Measurements from ENCODE around the gene RALGAPA2.

Gene RALGAPA2

GRCh38 chr20:20457392-20458126 lies 254.9 kb downstream of the RALGAPA2 start:
- Histone ChIP-seq H3K27me3 (ENCODE audit: control insufficient read depth, insufficient read depth, low read length) (no peaks in the 10 kb centered on the region), H3K9me3 (ENCODE audit: control insufficient read depth, insufficient read depth, low read length) (no peaks in the 10 kb centered on the region), H3K4me3 (ENCODE audit: low read length) (no peak overlapping the region), H3K36me3 (ENCODE audit: control insufficient read depth, insufficient read depth, low read length) (no peaks in the 10 kb centered on the region), H3K27ac (ENCODE audit: low read length) (no peak overlapping the region), H3K4me1 (ENCODE audit: control insufficient read depth, insufficient read depth, low read length) (peaks cover 1% of the 10 kb centered on the region; the same call in 1 of the 2 replicates)
- WGBS (ENCODE audit: insufficient coverage, insufficient read length) = no CpG with 5 or more reads among the region's 15 CpGs
- DNase-seq (ENCODE audit: low read depth, low spot score) = no peak

GRCh38 chr20:20456741-20457140 lies 255.7 kb downstream of the RALGAPA2 start:
- DNase-seq (ENCODE audit: low read depth, low spot score) = no peak
- H3K4me3 ChIP-seq (ENCODE audit: low read length) = no peak overlapping the region
- H3K4me1 ChIP-seq (ENCODE audit: control insufficient read depth, insufficient read depth, low read length) = no peaks in the 10 kb centered on the region; the same call in 1 of the 2 replicates
- no CpG with 5 or more reads among the region's 2 CpGs for WGBS (ENCODE audit: insufficient coverage, insufficient read length)
- no peak overlapping the region for H3K27ac ChIP-seq (ENCODE audit: low read length)
- H3K27me3 ChIP-seq (ENCODE audit: control insufficient read depth, insufficient read depth, low read length) = no peaks in the 10 kb centered on the region
- no peaks in the 10 kb centered on the region for H3K9me3 ChIP-seq (ENCODE audit: control insufficient read depth, insufficient read depth, low read length)
- H3K36me3 ChIP-seq (ENCODE audit: control insufficient read depth, insufficient read depth, low read length) = no peaks in the 10 kb centered on the region

- H3K9me3 ChIP-seq (ENCODE audit: control insufficient read depth, insufficient read depth, low read length) = no peaks in the 10 kb centered on the region
- no peak overlapping the region for H3K27ac ChIP-seq (ENCODE audit: low read length)
- no peaks in the 10 kb centered on the region for H3K27me3 ChIP-seq (ENCODE audit: control insufficient read depth, insufficient read depth, low read length)
- H3K4me3 ChIP-seq (ENCODE audit: low read length) = no peak overlapping the region
- WGBS (ENCODE audit: insufficient coverage, insufficient read length) = no CpG with 5 or more reads among the region's 2 CpGs
- no peaks in the 10 kb centered on the region for H3K4me1 ChIP-seq (ENCODE audit: control insufficient read depth, insufficient read depth, low read length)
- DNase-seq (ENCODE audit: low read depth, low spot score) = no peak
- no peaks in the 10 kb centered on the region for H3K36me3 ChIP-seq (ENCODE audit: control insufficient read depth, insufficient read depth, low read length)
Observed at GRCh38 chr20:20455926-20456325, 256.5 kb downstream of the RALGAPA2 start.

GRCh38 chr20:20454850-20455627 lies 257.4 kb downstream of the RALGAPA2 start:
- Histone ChIP-seq H3K27me3 (ENCODE audit: control insufficient read depth, insufficient read depth, low read length) (no peaks in the 10 kb centered on the region), H3K4me1 (ENCODE audit: control insufficient read depth, insufficient read depth, low read length) (no peaks in the 10 kb centered on the region), H3K9me3 (ENCODE audit: control insufficient read depth, insufficient read depth, low read length) (no peaks in the 10 kb centered on the region), H3K4me3 (ENCODE audit: low read length) (no peak overlapping the region), H3K27ac (ENCODE audit: low read length) (no peak overlapping the region), H3K36me3 (ENCODE audit: control insufficient read depth, insufficient read depth, low read length) (no peaks in the 10 kb centered on the region)
- no CpG with 5 or more reads among the region's 21 CpGs for WGBS (ENCODE audit: insufficient coverage, insufficient read length)
- no peak for DNase-seq (ENCODE audit: low read depth, low spot score)

GRCh38 chr20:20454367-20454766 lies 258.1 kb downstream of the RALGAPA2 start:
- no CpG with 5 or more reads among the region's 4 CpGs for WGBS (ENCODE audit: insufficient coverage, insufficient read length)
- Histone ChIP-seq H3K4me3 (ENCODE audit: low read length) (no peak overlapping the region), H3K27ac (ENCODE audit: low read length) (no peak overlapping the region), H3K9me3 (ENCODE audit: control insufficient read depth, insufficient read depth, low read length) (no peaks in the 10 kb centered on the region), H3K36me3 (ENCODE audit: control insufficient read depth, insufficient read depth, low read length) (no peaks in the 10 kb centered on the region), H3K4me1 (ENCODE audit: control insufficient read depth, insufficient read depth, low read length) (no peaks in the 10 kb centered on the region), H3K27me3 (ENCODE audit: control insufficient read depth, insufficient read depth, low read length) (no peaks in the 10 kb centered on the region)
- DNase-seq (ENCODE audit: low read depth, low spot score) = no peak

- no peak overlapping the region for H3K27ac ChIP-seq (ENCODE audit: low read length)
- H3K27me3 ChIP-seq (ENCODE audit: control insufficient read depth, insufficient read depth, low read length) = no peaks in the 10 kb centered on the region
- H3K4me3 ChIP-seq (ENCODE audit: low read length) = no peak overlapping the region
- WGBS (ENCODE audit: insufficient coverage, insufficient read length) = no CpG with 5 or more reads among the region's 19 CpGs
- no peaks in the 10 kb centered on the region for H3K4me1 ChIP-seq (ENCODE audit: control insufficient read depth, insufficient read depth, low read length)
- H3K36me3 ChIP-seq (ENCODE audit: control insufficient read depth, insufficient read depth, low read length) = no peaks in the 10 kb centered on the region
- peak; percentile 41 for DNase-seq (ENCODE audit: low read depth, low spot score)
- H3K9me3 ChIP-seq (ENCODE audit: control insufficient read depth, insufficient read depth, low read length) = no peaks in the 10 kb centered on the region
Observed at GRCh38 chr20:20452254-20452676, 260.2 kb downstream of the RALGAPA2 start.

- H3K9me3 ChIP-seq (ENCODE audit: control insufficient read depth, insufficient read depth, low read length) = no peaks in the 10 kb centered on the region
- no peak for DNase-seq (ENCODE audit: low read depth, low spot score)
- no peaks in the 10 kb centered on the region for H3K27me3 ChIP-seq (ENCODE audit: control insufficient read depth, insufficient read depth, low read length)
- H3K4me1 ChIP-seq (ENCODE audit: control insufficient read depth, insufficient read depth, low read length) = no peaks in the 10 kb centered on the region
- no peaks in the 10 kb centered on the region for H3K36me3 ChIP-seq (ENCODE audit: control insufficient read depth, insufficient read depth, low read length)
- no CpG with 5 or more reads among the region's 5 CpGs for WGBS (ENCODE audit: insufficient coverage, insufficient read length)
- H3K4me3 ChIP-seq (ENCODE audit: low read length) = no peak overlapping the region
- no peak overlapping the region for H3K27ac ChIP-seq (ENCODE audit: low read length)
Observed at GRCh38 chr20:20450521-20450920, 261.9 kb downstream of the RALGAPA2 start.

- H3K4me1 ChIP-seq (ENCODE audit: control insufficient read depth, insufficient read depth, low read length) = no peaks in the 10 kb centered on the region
- H3K9me3 ChIP-seq (ENCODE audit: control insufficient read depth, insufficient read depth, low read length) = no peaks in the 10 kb centered on the region
- no peaks in the 10 kb centered on the region for H3K27me3 ChIP-seq (ENCODE audit: control insufficient read depth, insufficient read depth, low read length)
- no peaks in the 10 kb centered on the region for H3K36me3 ChIP-seq (ENCODE audit: control insufficient read depth, insufficient read depth, low read length)
- no CpG with 5 or more reads among the region's 6 CpGs for WGBS (ENCODE audit: insufficient coverage, insufficient read length)
- no peak overlapping the region for H3K27ac ChIP-seq (ENCODE audit: low read length)
- no peak overlapping the region for H3K4me3 ChIP-seq (ENCODE audit: low read length)
- DNase-seq (ENCODE audit: low read depth, low spot score) = no peak
Observed at GRCh38 chr20:20448881-20449280, 263.6 kb downstream of the RALGAPA2 start.

- H3K4me1 ChIP-seq (ENCODE audit: control insufficient read depth, insufficient read depth, low read length) = no peaks in the 10 kb centered on the region
- no peak overlapping the region for H3K27ac ChIP-seq (ENCODE audit: low read length)
- DNase-seq (ENCODE audit: low read depth, low spot score) = no peak
- H3K4me3 ChIP-seq (ENCODE audit: low read length) = no peak overlapping the region
- no CpG with 5 or more reads among the region's 2 CpGs for WGBS (ENCODE audit: insufficient coverage, insufficient read length)
- no peaks in the 10 kb centered on the region for H3K9me3 ChIP-seq (ENCODE audit: control insufficient read depth, insufficient read depth, low read length)
- H3K36me3 ChIP-seq (ENCODE audit: control insufficient read depth, insufficient read depth, low read length) = no peaks in the 10 kb centered on the region
- H3K27me3 ChIP-seq (ENCODE audit: control insufficient read depth, insufficient read depth, low read length) = no peaks in the 10 kb centered on the region
Observed at GRCh38 chr20:20447196-20447595, 265.2 kb downstream of the RALGAPA2 start.

GRCh38 chr20:20446425-20447015 lies 265.9 kb downstream of the RALGAPA2 start:
- DNase-seq (ENCODE audit: low read depth, low spot score) = no peak
- H3K9me3 ChIP-seq (ENCODE audit: control insufficient read depth, insufficient read depth, low read length) = no peaks in the 10 kb centered on the region

More at GRCh38 chr20:20446425-20447015, 265.9 kb downstream of the RALGAPA2 start:
- Histone ChIP-seq H3K27ac (ENCODE audit: low read length) (no peak overlapping the region), H3K27me3 (ENCODE audit: control insufficient read depth, insufficient read depth, low read length) (no peaks in the 10 kb centered on the region), H3K4me3 (ENCODE audit: low read length) (no peak overlapping the region), H3K4me1 (ENCODE audit: control insufficient read depth, insufficient read depth, low read length) (no peaks in the 10 kb centered on the region), H3K36me3 (ENCODE audit: control insufficient read depth, insufficient read depth, low read length) (no peaks in the 10 kb centered on the region)
- WGBS (ENCODE audit: insufficient coverage, insufficient read length) = no CpG with 5 or more reads among the region's 5 CpGs
